ENCODE data around the gene UBP1. TPM values are rescaled to one million over a fixed set of nuclear protein-coding genes. Genes with fewer than 3 reads are reported as not detected.
"Not testable (repeated sequence)": the region's sequence is repeated elsewhere in the genome, so short reads cannot be mapped to it uniquely, and the experiment has no call there.

UBP1 gene
- total RNA-seq, 1 donor from 2014 or later: 57.0 TPM

GRCh38 chr3:33453331-33453761 lies 13.1 kb upstream of the UBP1 start:
- H3K36me3 Mint-ChIP-seq (ENCODE audit: unreplicated experiment): peaks cover 17% of the 10 kb centered on the region
- peak; percentile 81 for DNase-seq (ENCODE audit: extremely low spot score, unreplicated experiment)
- H3K27me3 Mint-ChIP-seq (ENCODE audit: unreplicated experiment): no peaks in the 10 kb centered on the region
- H3K4me3 Mint-ChIP-seq (ENCODE audit: unreplicated experiment): no peak overlapping the region
- peaks cover under 1% of the 10 kb centered on the region for H3K4me1 Mint-ChIP-seq (ENCODE audit: unreplicated experiment)
- no peak for TF ChIP-seq CTCF (IDR thresholded peaks at IDR 0.05)
- no peaks in the 10 kb centered on the region for H3K9me3 Mint-ChIP-seq (ENCODE audit: unreplicated experiment)
- no peak overlapping the region for H3K27ac Mint-ChIP-seq (ENCODE audit: unreplicated experiment)

DNA sequence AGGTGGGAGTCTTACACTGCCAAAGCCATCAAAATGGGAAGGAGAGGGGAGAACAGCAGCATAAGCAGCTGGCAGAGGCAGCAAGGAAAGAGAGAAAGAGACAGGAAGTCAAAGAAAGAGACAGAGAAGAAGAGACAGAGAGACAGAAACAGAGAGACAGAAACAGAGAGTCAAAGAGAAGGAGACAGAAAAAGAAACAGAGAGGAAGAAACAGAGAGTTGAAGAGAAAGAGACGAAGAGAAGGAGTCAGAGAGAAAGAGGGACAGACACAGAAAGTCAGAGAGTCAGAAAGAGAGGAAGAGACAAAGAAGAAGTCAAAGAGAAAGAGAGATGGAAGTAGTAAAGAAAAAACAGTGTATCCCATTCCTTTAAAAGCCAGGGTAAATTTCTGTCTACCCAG lies 11.8 kb upstream of the UBP1 start:
- not testable (repeated sequence) for H3K27ac Mint-ChIP-seq (ENCODE audit: unreplicated experiment); H3K9me3 Mint-ChIP-seq (ENCODE audit: unreplicated experiment); H3K27me3 Mint-ChIP-seq (ENCODE audit: unreplicated experiment); H3K4me3 Mint-ChIP-seq (ENCODE audit: unreplicated experiment); DNase-seq (ENCODE audit: extremely low spot score, unreplicated experiment)
- Mint-ChIP-seq H3K4me1 (ENCODE audit: unreplicated experiment) (peaks cover 12% of the 10 kb centered on the region), H3K36me3 (ENCODE audit: unreplicated experiment) (peaks cover 17% of the 10 kb centered on the region)

GRCh38 chr3:33447958-33448357 lies 7.8 kb upstream of the UBP1 start:
- no peak for TF ChIP-seq CTCF (IDR thresholded peaks at IDR 0.05)
- Mint-ChIP-seq H3K27me3 (ENCODE audit: unreplicated experiment) (no peaks in the 10 kb centered on the region), H3K36me3 (ENCODE audit: unreplicated experiment) (peaks cover 2% of the 10 kb centered on the region), H3K27ac (ENCODE audit: unreplicated experiment) (no peak overlapping the region), H3K4me3 (ENCODE audit: unreplicated experiment) (peak overlapping the region; percentile 91), H3K4me1 (ENCODE audit: unreplicated experiment) (peaks cover 12% of the 10 kb centered on the region), H3K9me3 (ENCODE audit: unreplicated experiment) (no peaks in the 10 kb centered on the region)
- DNase-seq (ENCODE audit: extremely low spot score, unreplicated experiment): peak; percentile 77

GRCh38 chr3:33447256-33447625 lies 7.0 kb upstream of the UBP1 start:
- Mint-ChIP-seq H3K4me3 (ENCODE audit: unreplicated experiment) (peak overlapping the region; percentile 91), H3K4me1 (ENCODE audit: unreplicated experiment) (peaks cover 12% of the 10 kb centered on the region), H3K27ac (ENCODE audit: unreplicated experiment) (peak overlapping the region; percentile 92)
- H3K36me3 Mint-ChIP-seq (ENCODE audit: unreplicated experiment); H3K9me3 Mint-ChIP-seq (ENCODE audit: unreplicated experiment); H3K27me3 Mint-ChIP-seq (ENCODE audit: unreplicated experiment): not testable (repeated sequence)
- peak; percentile 75 for DNase-seq (ENCODE audit: extremely low spot score, unreplicated experiment)

DNA sequence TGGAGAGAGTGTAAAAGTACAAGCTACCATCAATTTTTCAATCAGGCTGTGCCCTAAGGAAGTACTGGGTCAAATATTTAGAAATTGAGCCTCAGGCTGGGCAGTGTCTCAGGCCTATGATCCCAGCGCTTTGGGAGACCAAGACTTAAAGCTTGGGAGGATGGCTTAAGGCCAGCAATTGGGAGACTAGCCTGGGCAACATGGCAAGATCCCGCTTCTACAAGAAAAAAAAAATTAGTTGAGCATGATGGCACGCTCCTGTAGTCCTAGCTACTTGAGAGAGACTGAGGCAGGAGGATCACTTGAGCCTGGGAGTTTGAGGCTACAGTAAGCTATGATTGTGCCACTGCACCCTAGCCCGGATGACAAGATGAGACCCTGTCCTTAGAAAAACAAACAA lies 2.0 kb upstream of the UBP1 start:
- Mint-ChIP-seq H3K9me3 (ENCODE audit: unreplicated experiment) (no peaks in the 10 kb centered on the region), H3K27me3 (ENCODE audit: unreplicated experiment) (no peaks in the 10 kb centered on the region), H3K4me1 (ENCODE audit: unreplicated experiment) (peaks cover 31% of the 10 kb centered on the region), H3K4me3 (ENCODE audit: unreplicated experiment) (peak overlapping the region; percentile 98), H3K36me3 (ENCODE audit: unreplicated experiment) (no peaks in the 10 kb centered on the region), H3K27ac (ENCODE audit: unreplicated experiment) (peak overlapping the region; percentile 100)
- TF ChIP-seq CTCF (IDR thresholded peaks at IDR 0.05): no peak
- DNase-seq (ENCODE audit: extremely low spot score, unreplicated experiment): no peak

DNA sequence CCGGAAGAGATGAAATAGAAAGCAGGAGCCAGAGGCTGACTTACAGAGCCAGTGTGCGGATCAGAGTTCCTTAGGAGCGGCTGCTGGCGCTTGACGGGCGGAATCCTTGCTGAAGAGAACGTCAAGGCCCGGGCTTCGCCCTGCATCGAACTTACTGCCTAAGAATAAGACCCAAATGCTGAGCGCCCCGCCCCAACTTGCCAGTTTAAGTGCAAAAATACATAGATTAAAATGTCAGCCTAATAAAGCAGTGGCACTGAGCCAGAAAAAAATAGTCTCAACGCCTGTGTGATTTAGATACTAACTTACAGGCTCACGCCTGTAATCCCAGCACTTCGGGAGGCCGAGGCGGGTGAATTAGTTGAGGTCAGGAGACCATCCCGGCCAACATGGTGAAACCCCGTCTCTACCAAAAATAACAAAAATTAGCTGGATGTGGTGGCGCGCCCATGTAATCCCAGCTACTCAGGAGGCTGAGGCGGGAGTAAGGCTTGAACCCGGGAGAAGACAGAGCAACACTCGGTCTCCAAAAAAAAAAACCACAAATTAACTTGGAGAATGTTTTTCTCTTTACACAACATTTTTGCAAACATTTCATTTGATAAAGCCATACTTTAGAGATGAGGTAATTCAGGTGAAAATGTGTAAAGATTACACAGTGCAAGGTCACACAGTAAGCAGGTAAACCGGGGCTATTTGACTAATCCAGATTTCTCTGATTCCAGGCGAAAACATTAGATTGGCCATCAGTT lies 1.2 kb upstream of the UBP1 start:
- no peaks in the 10 kb centered on the region for H3K36me3 Mint-ChIP-seq (ENCODE audit: unreplicated experiment)
- H3K27me3 Mint-ChIP-seq (ENCODE audit: unreplicated experiment): no peaks in the 10 kb centered on the region
- no peak for TF ChIP-seq CTCF (IDR thresholded peaks at IDR 0.05)
- DNase-seq (ENCODE audit: extremely low spot score, unreplicated experiment): no peak
- H3K4me1 Mint-ChIP-seq (ENCODE audit: unreplicated experiment): peaks cover 39% of the 10 kb centered on the region
- peak overlapping the region; percentile 100 for H3K27ac Mint-ChIP-seq (ENCODE audit: unreplicated experiment)
- H3K9me3 Mint-ChIP-seq (ENCODE audit: unreplicated experiment): no peaks in the 10 kb centered on the region
- H3K4me3 Mint-ChIP-seq (ENCODE audit: unreplicated experiment): peak overlapping the region; percentile 98
